K562 (cell line): ENCODE data around the gene AFG1L. TPM values are rescaled to one million over a fixed set of nuclear protein-coding genes. Genes with fewer than 3 reads are reported as not detected.

Experiments
- ATAC-seq: fragments of 200-7000 bp; cut with Tn5 transposase; 3 replicates; pipeline ENCODE4 v1.9.1; 2020; ENCODE audit warnings: moderate library complexity
- BruUV-seq: library from RNA; stranded (reverse); fragments of 400-500 nt; replicated peaks from 2 replicates; lab custom pipeline; 2021; lab: Mats Ljungman, UMichigan
- CTCF ChIA-PET: fragments of 300-600 bp; formaldehyde crosslinking; extraction: SDS; loops from one replicate; lab custom pipeline; 2021; ENCODE audit warnings: low intra/inter-chr PET ratio; lab: Yijun Ruan, JAX
- POLR2A ChIA-PET: fragments of 300-600, 350-650 bp; sonication (Branson Sonifier 250); formaldehyde crosslinking; extraction: SDS; loops from one replicate; lab custom pipeline; 2021; ENCODE audit warnings: antibody characterized with exemption, inconsistent platforms; lab: Yijun Ruan, JAX
- DNase-seq, 4 experiments: peaks; one replicate each; pipeline versions ENCODE4 v3.0.0 to v3.0.0-alpha.2; 2011 to 2018; ENCODE audit warnings: low spot score in 3 of 4, mixed read lengths in 3 of 4; ENCODE audit errors: extremely low read depth in 1 of 4
- FAIRE-seq: peaks from 2 replicates; lab custom pipeline; 2011; peaks lifted over from hg19 to GRCh38; lab: Jason Lieb, UNC
- H2AFZ ChIP-seq: 2 replicates; pipeline ENCODE4 v1.6.0; 2011; ENCODE audit warnings: low read depth, low read length, control low read depth, inconsistent platforms
- H3K27ac ChIP-seq: fragments of 200-600 bp; 3 replicates; pipeline ENCODE4 v1.8.0; 2011; ENCODE audit warnings: low read depth, mild to moderate bottlenecking, control low read depth, inconsistent platforms, low read length, moderate library complexity, mixed read lengths; ENCODE audit errors: extremely low read depth
- H3K27me3 ChIP-seq, 2 experiments: fragments of 300-600 bp in 1 of 2; 2 replicates in 1 of 2; 3 replicates in 1 of 2; pipeline versions ENCODE4 v1.6.0 to v1.8.0; 2011; ENCODE audit warnings: inconsistent platforms in 2 of 2, low read length in 2 of 2, mild to moderate bottlenecking in 1 of 2, mixed read lengths in 1 of 2, moderate library complexity in 1 of 2; ENCODE audit not compliant: control insufficient read depth in 2 of 2, insufficient read depth in 2 of 2
- H3K36me3 ChIP-seq: fragments of 300-600 bp; 3 replicates; pipeline ENCODE4 v1.8.0; 2011; ENCODE audit warnings: mild to moderate bottlenecking, low read length, inconsistent platforms; ENCODE audit not compliant: control insufficient read depth, insufficient read depth
- H3K4me1 ChIP-seq, 2 experiments: fragments of 200-600 bp in 1 of 2; replicated peaks in 1 of 2; 2 replicates in 1 of 2; 3 replicates in 1 of 2; pipeline versions ENCODE4 v1.5.1 to v1.8.0; 2011; ENCODE audit warnings: inconsistent platforms in 2 of 2, low read length in 2 of 2, mild to moderate bottlenecking in 1 of 2, mixed read lengths in 1 of 2, moderate library complexity in 1 of 2; ENCODE audit not compliant: control insufficient read depth in 2 of 2, insufficient read depth in 2 of 2
- H3K4me2 ChIP-seq: 2 replicates; pipeline ENCODE4 v1.6.1; 2011; ENCODE audit warnings: low read length, control low read depth, inconsistent platforms, mixed read lengths; ENCODE audit not compliant: insufficient read depth
- H3K4me3 ChIP-seq: fragments of 200-600 bp; sonication (generic), shearing (Covaris generic); 2 replicates; pipeline ENCODE4 v1.5.1; 2016; ENCODE audit warnings: control low read depth, inconsistent platforms
- H3K79me2 ChIP-seq: fragments of 200-600 bp; 3 replicates; pipeline ENCODE4 v1.8.0; 2011; ENCODE audit warnings: low read length, inconsistent platforms; ENCODE audit not compliant: control insufficient read depth, insufficient read depth
- H3K9ac ChIP-seq, 2 experiments: 2 replicates each; pipeline versions ENCODE4 v1.6.0 to v1.6.1; 2011; ENCODE audit warnings: low read depth in 2 of 2, low read length in 2 of 2, control low read depth in 1 of 2, inconsistent platforms in 1 of 2, mild to moderate bottlenecking in 1 of 2, mixed read lengths in 1 of 2; ENCODE audit not compliant: insufficient read depth in 1 of 2
- H3K9me1 ChIP-seq: one replicate; pipeline ENCODE4 v1.6.0; 2011; ENCODE audit warnings: inconsistent platforms, mild to moderate bottlenecking, low read length, moderate library complexity; ENCODE audit not compliant: control insufficient read depth, insufficient read depth
- H3K9me3 ChIP-seq: replicated peaks from 2 replicates; pipeline ENCODE4 v1.5.1; 2011; ENCODE audit warnings: low read depth, low read length, inconsistent platforms; ENCODE audit not compliant: control insufficient read depth, insufficient read depth
- H4K20me1 ChIP-seq: replicated peaks from 2 replicates; pipeline ENCODE4 v1.6.1; 2011; ENCODE audit warnings: low read length, inconsistent platforms, mixed read lengths; ENCODE audit not compliant: control insufficient read depth, insufficient read depth
- E2F4 ChIP-seq: sonication (generic); formaldehyde crosslinking; IDR thresholded peaks from 2 replicates; pipeline ENCODE4 v1.8.0; 2022; ENCODE audit warnings: mild to moderate bottlenecking, low read depth, missing genetic modification reagents
- HMBOX1 ChIP-seq: sonication (generic); IDR thresholded peaks from 2 replicates; pipeline ENCODE4 v1.6.1; 2016
- POLR2G ChIP-seq: fragments of 200-400 bp; formaldehyde crosslinking; IDR thresholded peaks from 2 replicates; pipeline ENCODE4 v1.6.1; 2017; ENCODE audit warnings: low read depth, mild to moderate bottlenecking, antibody characterized with exemption, low read length, moderate library complexity
- U2AF1 ChIP-seq: fragments of 200-400 bp; formaldehyde crosslinking; optimal IDR thresholded peaks from 2 replicates; pipeline ENCODE3; 2017; ENCODE audit warnings: mild to moderate bottlenecking, low read depth, low read length, moderate library complexity
- ZBTB17 ChIP-seq: fragments of 450-650 bp; formaldehyde crosslinking; IDR thresholded peaks from 2 replicates; pipeline ENCODE4 v1.4.0; 2020; ENCODE audit warnings: mild to moderate bottlenecking
- ZNF121 ChIP-seq: sonication (generic); formaldehyde crosslinking; conservative IDR thresholded peaks from 2 replicates; pipeline ENCODE4 v1.8.0; 2022; ENCODE audit warnings: missing genetic modification reagents
- ZNF445 ChIP-seq: fragments of 250-450 bp; sonication (Bioruptor Pico); IDR thresholded peaks from 2 replicates; pipeline ENCODE4 v1.4.0; 2020; ENCODE audit warnings: low read depth, mild to moderate bottlenecking, moderate library complexity
- WGBS: fragments of 100-300 bp; shearing (Covaris generic); methylation state at CpG from one replicate; pipeline ENCODE4 v1.1.6; 2016; ENCODE audit warnings: low coverage, mixed read lengths; ENCODE audit not compliant: insufficient coverage; ENCODE audit errors: missing lambda C conversion rate; 5-methylcytosine and 5-hydroxymethylcytosine counted together
- in situ Hi-C: fragments of 300-500 bp; cut with MboI; formaldehyde crosslinking; loops from 4 replicates; pipeline ENCODE4 v1.15.0; 2018; ENCODE audit warnings: inconsistent platforms, mixed read lengths
- intact Hi-C: fragments of 100-400 bp; cut with micrococcal nuclease; formaldehyde crosslinking; loops from 2 replicates; pipeline ENCODE4 v1.14.2; 2022
- polyA plus RNA-seq, 8 experiments: library from polyadenylated mRNA; depleted of rRNA in 4 of 8; stranded (reverse) in 5 of 8; unstranded in 3 of 8; fragments of >200 nt; fragmentation: Nextera tagmentation in 2 of 8; fragmentation: Illumina TruSeq in 1 of 8; extraction: Ambion mirVana in 2 of 8; extraction: Trizol in 1 of 8; gene quantifications; 2 replicates each; pipeline versions ENCODE4 v1.2.1 to v1.2.3, GENCODE V29; 2011 to 2014; ENCODE audit warnings: inconsistent platforms in 1 of 8, missing spikeins in 1 of 8
- total RNA-seq, 7 experiments: library from RNA; depleted of rRNA in 6 of 7; stranded (reverse); fragments of >200 nt in 6 of 7; fragmentation: Illumina TruSeq in 2 of 7; extraction: Trizol in 2 of 7; gene quantifications; 2 replicates each; pipeline versions ENCODE4 v1.2.1 to v1.2.3, GENCODE V29; 2011 to 2021; ENCODE audit warnings: low replicate concordance in 1 of 7
- TF ChIP-seq, protein P1 (sequence below): fragments of 250-450 bp; sonication (Bioruptor Pico); IDR thresholded peaks from 2 replicates; pipeline ENCODE4 v1.5.0; 2022; ENCODE audit warnings: mild to moderate bottlenecking
- TF ChIP-seq, protein P2 (sequence below): fragments of 250-450 bp; sonication (Bioruptor Pico); IDR thresholded peaks from 2 replicates; pipeline ENCODE4 v1.5.0; 2021; ENCODE audit warnings: mild to moderate bottlenecking, borderline replicate concordance

AFG1L gene
- total and polyA plus RNA-seq, 9 of the 15 experiments (the other 6 are each of a cell fraction or from before 2014, with no cell fraction given) = 2.2 to 15.5 (median 5.8) TPM

DNA sequence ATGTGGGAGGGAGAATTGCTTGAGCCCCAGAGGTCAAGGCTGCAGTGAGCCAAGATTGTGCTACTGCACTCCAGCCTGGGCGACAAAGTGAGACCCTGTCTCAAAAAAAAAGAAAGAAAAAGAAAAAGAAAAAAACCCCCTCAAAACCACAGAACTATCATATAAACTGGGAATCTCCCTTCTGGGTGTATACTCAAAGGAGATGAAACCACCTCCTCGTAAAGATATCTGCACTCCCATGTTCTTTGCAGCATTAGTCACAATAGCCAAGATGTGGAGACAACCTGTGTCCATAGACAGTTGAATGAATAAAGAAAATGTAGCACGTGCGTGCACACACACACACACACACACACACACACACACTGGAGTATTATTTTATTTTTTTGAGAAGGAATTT is 8.5 kb upstream of the AFG1L start:
- in situ Hi-C loops = no loop called here
- ATAC-seq = no peak
- H3K4me2 ChIP-seq = no peak overlapping the region
- TF ChIP-seq POLR2G (no peak), ZNF121 (CRISPR knock-in tag) (no peak), ZNF445 (CRISPR knock-in tag) (no peak), U2AF1 (no peak)
- H3K4me1 ChIP-seq = peaks cover 0 to 2% of the 10 kb centered on the region in 2 experiments; a peak in 2 of 5 replicates
- intact Hi-C loops = no loop called here
- no peaks in the 10 kb centered on the region for H3K9me3 ChIP-seq
- no peak for FAIRE-seq
- H4K20me1 ChIP-seq = no peaks in the 10 kb centered on the region
- no peaks in the 10 kb centered on the region for H3K27me3 ChIP-seq
- DNase-seq = no peak
- 75% methylated on average over 4 of the region's 4 CpGs for WGBS
- no peaks in the 10 kb centered on the region for H3K36me3 ChIP-seq
- H3K4me3 ChIP-seq = no peak overlapping the region
- no peaks in the 10 kb centered on the region for H3K79me2 ChIP-seq
- H3K9me1 ChIP-seq = no peaks in the 10 kb centered on the region
- no peak overlapping the region for H2AFZ ChIP-seq
- no TSS peak for BruUV-seq
- CTCF ChIA-PET = no interaction called here
- POLR2A ChIA-PET = no interaction called here
- H3K9ac ChIP-seq = no peak overlapping the region
- H3K27ac ChIP-seq = no peak overlapping the region

DNA sequence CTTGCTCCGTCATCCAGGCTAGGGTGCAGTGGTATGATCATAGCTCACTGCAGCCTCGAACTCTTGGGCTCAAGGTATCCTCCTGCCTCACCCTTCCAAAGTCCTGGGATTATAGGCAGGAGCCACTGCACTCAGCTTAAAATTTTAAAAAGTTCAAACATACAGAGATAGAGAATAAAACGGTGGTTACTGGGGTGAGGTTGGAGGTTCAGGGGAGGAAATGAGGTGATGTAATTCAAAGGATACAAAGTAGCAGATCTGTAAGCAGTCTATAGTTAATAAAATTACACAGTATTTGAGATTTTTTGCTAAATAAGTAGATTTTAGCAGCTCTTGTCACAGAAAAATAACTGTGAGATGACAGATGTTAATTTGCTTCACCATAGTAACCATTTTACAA is 7.5 kb upstream of the AFG1L start:
- in situ Hi-C loops = no loop called here
- ATAC-seq (no peak), FAIRE-seq (no peak), DNase-seq (no peak)
- H3K4me2 ChIP-seq = no peak overlapping the region
- no peaks in the 10 kb centered on the region for H3K79me2 ChIP-seq
- intact Hi-C loops = no loop called here
- H3K9me3 ChIP-seq = no peaks in the 10 kb centered on the region
- no peak overlapping the region for H3K9ac ChIP-seq
- no peak overlapping the region for H2AFZ ChIP-seq
- no TSS peak for BruUV-seq
- H3K9me1 ChIP-seq = no peaks in the 10 kb centered on the region
- POLR2A ChIA-PET = interaction anchor here (1.1 kb wide), 1 partner anchor 329 kb away, joined by 3 read pairs; no protein-coding TSS in a partner anchor
- no peak overlapping the region for H3K4me3 ChIP-seq
- H3K27ac ChIP-seq = no peak overlapping the region
- H3K36me3 ChIP-seq = no peaks in the 10 kb centered on the region
- 42% methylated on average over 3 of the region's 3 CpGs for WGBS
- H3K27me3 ChIP-seq = no peaks in the 10 kb centered on the region
- H3K4me1 ChIP-seq = peaks cover 0 to 3% of the 10 kb centered on the region in 2 experiments; a peak in 2 of 5 replicates
- CTCF ChIA-PET = no interaction called here
- H4K20me1 ChIP-seq = no peaks in the 10 kb centered on the region
- TF ChIP-seq, protein P1, sequence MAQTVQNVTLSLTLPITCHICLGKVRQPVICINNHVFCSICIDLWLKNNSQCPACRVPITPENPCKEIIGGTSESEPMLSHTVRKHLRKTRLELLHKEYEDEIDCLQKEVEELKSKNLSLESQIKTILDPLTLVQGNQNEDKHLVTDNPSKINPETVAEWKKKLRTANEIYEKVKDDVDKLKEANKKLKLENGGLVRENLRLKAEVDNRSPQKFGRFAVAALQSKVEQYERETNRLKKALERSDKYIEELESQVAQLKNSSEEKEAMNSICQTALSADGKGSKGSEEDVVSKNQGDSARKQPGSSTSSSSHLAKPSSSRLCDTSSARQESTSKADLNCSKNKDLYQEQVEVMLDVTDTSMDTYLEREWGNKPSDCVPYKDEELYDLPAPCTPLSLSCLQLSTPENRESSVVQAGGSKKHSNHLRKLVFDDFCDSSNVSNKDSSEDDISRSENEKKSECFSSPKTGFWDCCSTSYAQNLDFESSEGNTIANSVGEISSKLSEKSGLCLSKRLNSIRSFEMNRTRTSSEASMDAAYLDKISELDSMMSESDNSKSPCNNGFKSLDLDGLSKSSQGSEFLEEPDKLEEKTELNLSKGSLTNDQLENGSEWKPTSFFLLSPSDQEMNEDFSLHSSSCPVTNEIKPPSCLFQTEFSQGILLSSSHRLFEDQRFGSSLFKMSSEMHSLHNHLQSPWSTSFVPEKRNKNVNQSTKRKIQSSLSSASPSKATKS (CRISPR knock-in tag) = no peak
- TF ChIP-seq E2F4 (CRISPR knock-in tag) = no peak
- no peak for TF ChIP-seq HMBOX1
- TF ChIP-seq ZBTB17 (CRISPR knock-in tag) = no peak
- TF ChIP-seq, protein P2, sequence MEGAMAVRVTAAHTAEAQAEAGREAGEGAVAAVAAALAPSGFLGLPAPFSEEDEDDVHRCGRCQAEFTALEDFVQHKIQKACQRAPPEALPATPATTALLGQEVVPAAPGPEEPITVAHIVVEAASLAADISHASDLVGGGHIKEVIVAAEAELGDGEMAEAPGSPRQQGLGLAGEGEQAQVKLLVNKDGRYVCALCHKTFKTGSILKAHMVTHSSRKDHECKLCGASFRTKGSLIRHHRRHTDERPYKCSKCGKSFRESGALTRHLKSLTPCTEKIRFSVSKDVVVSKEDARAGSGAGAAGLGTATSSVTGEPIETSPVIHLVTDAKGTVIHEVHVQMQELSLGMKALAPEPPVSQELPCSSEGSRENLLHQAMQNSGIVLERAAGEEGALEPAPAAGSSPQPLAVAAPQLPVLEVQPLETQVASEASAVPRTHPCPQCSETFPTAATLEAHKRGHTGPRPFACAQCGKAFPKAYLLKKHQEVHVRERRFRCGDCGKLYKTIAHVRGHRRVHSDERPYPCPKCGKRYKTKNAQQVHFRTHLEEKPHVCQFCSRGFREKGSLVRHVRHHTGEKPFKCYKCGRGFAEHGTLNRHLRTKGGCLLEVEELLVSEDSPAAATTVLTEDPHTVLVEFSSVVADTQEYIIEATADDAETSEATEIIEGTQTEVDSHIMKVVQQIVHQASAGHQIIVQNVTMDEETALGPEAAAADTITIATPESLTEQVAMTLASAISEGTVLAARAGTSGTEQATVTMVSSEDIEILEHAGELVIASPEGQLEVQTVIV = no peak
